Measurements from ENCODE around the gene FAM98C. TPM values are rescaled to one million over a fixed set of nuclear protein-coding genes. Genes with fewer than 3 reads are reported as not detected.

FAM98C gene
- total RNA-seq, 1 experiment from 2014 or later: 10.2 TPM

- H3K4me3 Mint-ChIP-seq: no peak overlapping the region
- DNase-seq (ENCODE audit: low spot score): no peak
- H3K27ac Mint-ChIP-seq: peak overlapping the region; percentile 75
- TF ChIP-seq TEAD4 (CRISPR knock-in tag; IDR thresholded peaks at IDR 0.05): no peak
- no peak for TF ChIP-seq FOXP1 (CRISPR knock-in tag; IDR thresholded peaks at IDR 0.05; ENCODE audit: borderline replicate concordance)
- TF ChIP-seq FOXP4 (CRISPR knock-in tag; IDR thresholded peaks at IDR 0.05): no peak
- TF ChIP-seq ZNF232 (CRISPR knock-in tag; IDR thresholded peaks at IDR 0.05): no peak
- TF ChIP-seq, protein P1, sequence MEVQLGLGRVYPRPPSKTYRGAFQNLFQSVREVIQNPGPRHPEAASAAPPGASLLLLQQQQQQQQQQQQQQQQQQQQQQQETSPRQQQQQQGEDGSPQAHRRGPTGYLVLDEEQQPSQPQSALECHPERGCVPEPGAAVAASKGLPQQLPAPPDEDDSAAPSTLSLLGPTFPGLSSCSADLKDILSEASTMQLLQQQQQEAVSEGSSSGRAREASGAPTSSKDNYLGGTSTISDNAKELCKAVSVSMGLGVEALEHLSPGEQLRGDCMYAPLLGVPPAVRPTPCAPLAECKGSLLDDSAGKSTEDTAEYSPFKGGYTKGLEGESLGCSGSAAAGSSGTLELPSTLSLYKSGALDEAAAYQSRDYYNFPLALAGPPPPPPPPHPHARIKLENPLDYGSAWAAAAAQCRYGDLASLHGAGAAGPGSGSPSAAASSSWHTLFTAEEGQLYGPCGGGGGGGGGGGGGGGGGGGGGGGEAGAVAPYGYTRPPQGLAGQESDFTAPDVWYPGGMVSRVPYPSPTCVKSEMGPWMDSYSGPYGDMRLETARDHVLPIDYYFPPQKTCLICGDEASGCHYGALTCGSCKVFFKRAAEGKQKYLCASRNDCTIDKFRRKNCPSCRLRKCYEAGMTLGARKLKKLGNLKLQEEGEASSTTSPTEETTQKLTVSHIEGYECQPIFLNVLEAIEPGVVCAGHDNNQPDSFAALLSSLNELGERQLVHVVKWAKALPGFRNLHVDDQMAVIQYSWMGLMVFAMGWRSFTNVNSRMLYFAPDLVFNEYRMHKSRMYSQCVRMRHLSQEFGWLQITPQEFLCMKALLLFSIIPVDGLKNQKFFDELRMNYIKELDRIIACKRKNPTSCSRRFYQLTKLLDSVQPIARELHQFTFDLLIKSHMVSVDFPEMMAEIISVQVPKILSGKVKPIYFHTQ (CRISPR knock-in tag; IDR thresholded peaks at IDR 0.05): no peak
- TF ChIP-seq GTF2I (CRISPR knock-in tag; conservative IDR thresholded peaks at IDR 0.05): no peak
- no peak for TF ChIP-seq SMAD4 (CRISPR knock-in tag; IDR thresholded peaks at IDR 0.05)
- TF ChIP-seq FOXK1 (CRISPR knock-in tag; IDR thresholded peaks at IDR 0.05): no peak
- TF ChIP-seq, protein P2, sequence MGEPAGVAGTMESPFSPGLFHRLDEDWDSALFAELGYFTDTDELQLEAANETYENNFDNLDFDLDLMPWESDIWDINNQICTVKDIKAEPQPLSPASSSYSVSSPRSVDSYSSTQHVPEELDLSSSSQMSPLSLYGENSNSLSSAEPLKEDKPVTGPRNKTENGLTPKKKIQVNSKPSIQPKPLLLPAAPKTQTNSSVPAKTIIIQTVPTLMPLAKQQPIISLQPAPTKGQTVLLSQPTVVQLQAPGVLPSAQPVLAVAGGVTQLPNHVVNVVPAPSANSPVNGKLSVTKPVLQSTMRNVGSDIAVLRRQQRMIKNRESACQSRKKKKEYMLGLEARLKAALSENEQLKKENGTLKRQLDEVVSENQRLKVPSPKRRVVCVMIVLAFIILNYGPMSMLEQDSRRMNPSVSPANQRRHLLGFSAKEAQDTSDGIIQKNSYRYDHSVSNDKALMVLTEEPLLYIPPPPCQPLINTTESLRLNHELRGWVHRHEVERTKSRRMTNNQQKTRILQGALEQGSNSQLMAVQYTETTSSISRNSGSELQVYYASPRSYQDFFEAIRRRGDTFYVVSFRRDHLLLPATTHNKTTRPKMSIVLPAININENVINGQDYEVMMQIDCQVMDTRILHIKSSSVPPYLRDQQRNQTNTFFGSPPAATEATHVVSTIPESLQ (CRISPR knock-in tag; IDR thresholded peaks at IDR 0.05): no peak
- no peak for TF ChIP-seq SOX15 (CRISPR knock-in tag; IDR thresholded peaks at IDR 0.05)
- TF ChIP-seq ZNF532 (CRISPR knock-in tag; IDR thresholded peaks at IDR 0.05; ENCODE audit: borderline replicate concordance): no peak
- TF ChIP-seq GABPB1 (CRISPR knock-in tag; IDR thresholded peaks at IDR 0.05): no peak
- no peak for TF ChIP-seq CREM (CRISPR knock-in tag; IDR thresholded peaks at IDR 0.05)
- TF ChIP-seq, protein P3, sequence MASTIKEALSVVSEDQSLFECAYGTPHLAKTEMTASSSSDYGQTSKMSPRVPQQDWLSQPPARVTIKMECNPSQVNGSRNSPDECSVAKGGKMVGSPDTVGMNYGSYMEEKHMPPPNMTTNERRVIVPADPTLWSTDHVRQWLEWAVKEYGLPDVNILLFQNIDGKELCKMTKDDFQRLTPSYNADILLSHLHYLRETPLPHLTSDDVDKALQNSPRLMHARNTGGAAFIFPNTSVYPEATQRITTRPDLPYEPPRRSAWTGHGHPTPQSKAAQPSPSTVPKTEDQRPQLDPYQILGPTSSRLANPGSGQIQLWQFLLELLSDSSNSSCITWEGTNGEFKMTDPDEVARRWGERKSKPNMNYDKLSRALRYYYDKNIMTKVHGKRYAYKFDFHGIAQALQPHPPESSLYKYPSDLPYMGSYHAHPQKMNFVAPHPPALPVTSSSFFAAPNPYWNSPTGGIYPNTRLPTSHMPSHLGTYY (CRISPR knock-in tag; IDR thresholded peaks at IDR 0.05): no peak
- POLR2A ChIA-PET: no interaction called here
- no peaks in the 10 kb centered on the region for H3K27me3 Mint-ChIP-seq (ENCODE audit: low read depth)
- no peaks in the 10 kb centered on the region for H3K9me3 Mint-ChIP-seq
- H3K4me1 Mint-ChIP-seq: peaks cover 37% of the 10 kb centered on the region
- H3K36me3 Mint-ChIP-seq: no peaks in the 10 kb centered on the region
- CTCF ChIA-PET: interaction anchor here (5.2 kb wide), 1 partner anchor 26 kb away, joined by 29 read pairs; the partner anchor contains the start of gene FAM98C
- no peak for ATAC-seq
Observed at GRCh38 chr19:38429055-38429810, 26.3 kb downstream of the FAM98C start.

All from WTC11 (cell line).